ELF-1 (cell line): Measurements from ENCODE around the gene CFAP91.

Experiments
- DNase-seq: peaks from one replicate; pipeline ENCODE4 v3.0.0-alpha.2; 2016; ENCODE audit warnings: low read depth, low spot score

The CFAP91 gene

GRCh38 chr3:119743921-119744320 lies 41.1 kb downstream of the CFAP91 start:
- DNase-seq: no peak

GRCh38 chr3:119745942-119746341 lies 43.1 kb downstream of the CFAP91 start:
- DNase-seq: no peak

- DNase-seq: no peak
Observed at GRCh38 chr3:119746423-119746822, 43.6 kb downstream of the CFAP91 start.

- no peak for DNase-seq
Observed at GRCh38 chr3:119747357-119747756, 44.5 kb downstream of the CFAP91 start.

- no peak for DNase-seq
Observed at GRCh38 chr3:119748991-119749390, 46.2 kb downstream of the CFAP91 start.

GRCh38 chr3:119751423-119751822 lies 48.6 kb downstream of the CFAP91 start:
- no peak for DNase-seq
